ENCODE data around the gene DPF3. TPM values are rescaled to one million over a fixed set of nuclear protein-coding genes. Genes with fewer than 3 reads are reported as not detected.
A peak's percentile ranks its signal among the peaks of the same experiment; 100 is the strongest.

The DPF3 gene
- total and polyA plus RNA-seq, 2 of the 13 experiments (the other 11 are each of a cell fraction or from before 2014, with no cell fraction given) = 0.09 to 0.60 TPM

DNA sequence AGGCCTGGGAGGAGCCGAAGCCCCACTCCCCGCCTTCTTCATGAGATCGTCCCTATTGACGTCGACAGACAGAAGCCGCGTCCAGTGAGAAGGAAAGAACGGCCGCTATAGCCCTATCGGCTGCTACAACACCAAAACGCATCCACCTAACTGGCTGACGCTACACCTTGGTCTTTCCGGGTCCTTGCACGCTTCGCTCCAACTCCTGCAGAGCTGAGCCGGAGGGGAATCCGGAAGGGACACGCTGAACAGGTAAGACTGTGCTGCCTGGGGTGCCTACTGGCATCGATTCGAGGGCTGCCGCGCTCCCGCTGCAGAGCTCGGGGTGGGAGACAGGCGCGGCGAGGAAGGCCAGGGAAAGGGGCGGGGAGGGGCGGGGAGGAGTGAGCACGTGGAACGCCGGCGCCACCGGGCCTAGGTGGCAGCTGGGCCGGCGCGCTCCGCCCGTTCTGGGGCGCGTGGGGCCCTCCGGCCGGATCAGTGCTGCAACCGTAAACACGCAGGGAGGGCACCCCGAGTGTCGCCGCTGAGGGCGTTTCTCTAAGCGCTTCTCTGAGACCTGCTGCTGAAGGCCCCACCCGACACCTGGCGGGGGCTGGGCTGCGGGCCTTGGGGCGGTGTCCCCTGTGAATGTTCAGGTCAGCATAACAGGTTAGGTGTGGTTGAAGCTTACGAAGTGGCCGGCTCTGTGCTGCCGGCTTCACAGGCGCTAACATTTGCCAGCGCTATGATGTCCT lies 32.6 kb upstream of the DPF3 start, which contains the start of gene DCAF4 (continued):
- TF ChIP-seq, protein P1, sequence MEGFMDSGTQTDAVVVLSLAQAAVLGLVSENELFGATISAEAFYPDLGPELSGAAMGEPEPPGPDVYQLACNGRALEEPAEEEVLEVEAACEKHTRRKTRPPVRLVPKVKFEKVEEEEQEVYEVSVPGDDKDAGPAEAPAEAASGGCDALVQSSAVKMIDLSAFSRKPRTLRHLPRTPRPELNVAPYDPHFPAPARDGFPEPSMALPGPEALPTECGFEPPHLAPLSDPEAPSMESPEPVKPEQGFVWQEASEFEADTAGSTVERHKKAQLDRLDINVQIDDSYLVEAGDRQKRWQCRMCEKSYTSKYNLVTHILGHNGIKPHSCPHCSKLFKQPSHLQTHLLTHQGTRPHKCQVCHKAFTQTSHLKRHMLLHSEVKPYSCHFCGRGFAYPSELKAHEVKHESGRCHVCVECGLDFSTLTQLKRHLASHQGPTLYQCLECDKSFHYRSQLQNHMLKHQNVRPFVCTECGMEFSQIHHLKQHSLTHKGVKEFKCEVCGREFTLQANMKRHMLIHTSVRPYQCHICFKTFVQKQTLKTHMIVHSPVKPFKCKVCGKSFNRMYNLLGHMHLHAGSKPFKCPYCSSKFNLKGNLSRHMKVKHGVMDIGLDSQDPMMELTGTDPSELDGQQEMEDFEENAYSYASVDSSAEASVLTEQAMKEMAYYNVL (CRISPR knock-in tag; IDR thresholded peaks at IDR 0.05; ENCODE audit: borderline replicate concordance) = no peak
- no peak for TF ChIP-seq NR3C1 (CRISPR knock-in tag; IDR thresholded peaks at IDR 0.05)
- no peak for TF ChIP-seq KLF15 (CRISPR knock-in tag; IDR thresholded peaks at IDR 0.05; ENCODE audit: borderline replicate concordance)
- TF ChIP-seq, protein P2, sequence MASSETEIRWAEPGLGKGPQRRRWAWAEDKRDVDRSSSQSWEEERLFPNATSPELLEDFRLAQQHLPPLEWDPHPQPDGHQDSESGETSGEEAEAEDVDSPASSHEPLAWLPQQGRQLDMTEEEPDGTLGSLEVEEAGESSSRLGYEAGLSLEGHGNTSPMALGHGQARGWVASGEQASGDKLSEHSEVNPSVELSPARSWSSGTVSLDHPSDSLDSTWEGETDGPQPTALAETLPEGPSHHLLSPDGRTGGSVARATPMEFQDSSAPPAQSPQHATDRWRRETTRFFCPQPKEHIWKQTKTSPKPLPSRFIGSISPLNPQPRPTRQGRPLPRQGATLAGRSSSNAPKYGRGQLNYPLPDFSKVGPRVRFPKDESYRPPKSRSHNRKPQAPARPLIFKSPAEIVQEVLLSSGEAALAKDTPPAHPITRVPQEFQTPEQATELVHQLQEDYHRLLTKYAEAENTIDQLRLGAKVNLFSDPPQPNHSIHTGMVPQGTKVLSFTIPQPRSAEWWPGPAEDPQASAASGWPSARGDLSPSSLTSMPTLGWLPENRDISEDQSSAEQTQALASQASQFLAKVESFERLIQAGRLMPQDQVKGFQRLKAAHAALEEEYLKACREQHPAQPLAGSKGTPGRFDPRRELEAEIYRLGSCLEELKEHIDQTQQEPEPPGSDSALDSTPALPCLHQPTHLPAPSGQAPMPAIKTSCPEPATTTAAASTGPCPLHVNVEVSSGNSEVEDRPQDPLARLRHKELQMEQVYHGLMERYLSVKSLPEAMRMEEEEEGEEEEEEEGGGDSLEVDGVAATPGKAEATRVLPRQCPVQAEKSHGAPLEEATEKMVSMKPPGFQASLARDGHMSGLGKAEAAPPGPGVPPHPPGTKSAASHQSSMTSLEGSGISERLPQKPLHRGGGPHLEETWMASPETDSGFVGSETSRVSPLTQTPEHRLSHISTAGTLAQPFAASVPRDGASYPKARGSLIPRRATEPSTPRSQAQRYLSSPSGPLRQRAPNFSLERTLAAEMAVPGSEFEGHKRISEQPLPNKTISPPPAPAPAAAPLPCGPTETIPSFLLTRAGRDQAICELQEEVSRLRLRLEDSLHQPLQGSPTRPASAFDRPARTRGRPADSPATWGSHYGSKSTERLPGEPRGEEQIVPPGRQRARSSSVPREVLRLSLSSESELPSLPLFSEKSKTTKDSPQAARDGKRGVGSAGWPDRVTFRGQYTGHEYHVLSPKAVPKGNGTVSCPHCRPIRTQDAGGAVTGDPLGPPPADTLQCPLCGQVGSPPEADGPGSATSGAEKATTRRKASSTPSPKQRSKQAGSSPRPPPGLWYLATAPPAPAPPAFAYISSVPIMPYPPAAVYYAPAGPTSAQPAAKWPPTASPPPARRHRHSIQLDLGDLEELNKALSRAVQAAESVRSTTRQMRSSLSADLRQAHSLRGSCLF (CRISPR knock-in tag; IDR thresholded peaks at IDR 0.05; ENCODE audit: borderline replicate concordance) = no peak
- no peak for TF ChIP-seq HMGA1 (CRISPR knock-in tag; conservative IDR thresholded peaks at IDR 0.05)
- 0 out of 2 replicates have a peak, but pooled peaks have one; percentile 22 for TF ChIP-seq PCBP1 (IDR thresholded peaks at IDR 0.05; ENCODE audit: borderline replicate concordance, low read depth, low read length)
- no peak; the same call in 1 of the 2 replicates for TF ChIP-seq ZNF44 (CRISPR knock-in tag; IDR thresholded peaks at IDR 0.05)
- no peak for TF ChIP-seq MIXL1 (CRISPR knock-in tag; IDR thresholded peaks at IDR 0.05)
- no peak for TF ChIP-seq NPAS2 (CRISPR knock-in tag; IDR thresholded peaks at IDR 0.05; ENCODE audit: borderline replicate concordance)
- no peak for TF ChIP-seq ZNF766 (CRISPR knock-in tag; IDR thresholded peaks at IDR 0.05; ENCODE audit: borderline replicate concordance)
- TF ChIP-seq, protein P3, sequence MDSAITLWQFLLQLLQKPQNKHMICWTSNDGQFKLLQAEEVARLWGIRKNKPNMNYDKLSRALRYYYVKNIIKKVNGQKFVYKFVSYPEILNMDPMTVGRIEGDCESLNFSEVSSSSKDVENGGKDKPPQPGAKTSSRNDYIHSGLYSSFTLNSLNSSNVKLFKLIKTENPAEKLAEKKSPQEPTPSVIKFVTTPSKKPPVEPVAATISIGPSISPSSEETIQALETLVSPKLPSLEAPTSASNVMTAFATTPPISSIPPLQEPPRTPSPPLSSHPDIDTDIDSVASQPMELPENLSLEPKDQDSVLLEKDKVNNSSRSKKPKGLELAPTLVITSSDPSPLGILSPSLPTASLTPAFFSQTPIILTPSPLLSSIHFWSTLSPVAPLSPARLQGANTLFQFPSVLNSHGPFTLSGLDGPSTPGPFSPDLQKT (CRISPR knock-in tag; IDR thresholded peaks at IDR 0.05; ENCODE audit: borderline replicate concordance) = no peak
- no peak for TF ChIP-seq MEIS2 (CRISPR knock-in tag; IDR thresholded peaks at IDR 0.05)
- TF ChIP-seq, protein P4, sequence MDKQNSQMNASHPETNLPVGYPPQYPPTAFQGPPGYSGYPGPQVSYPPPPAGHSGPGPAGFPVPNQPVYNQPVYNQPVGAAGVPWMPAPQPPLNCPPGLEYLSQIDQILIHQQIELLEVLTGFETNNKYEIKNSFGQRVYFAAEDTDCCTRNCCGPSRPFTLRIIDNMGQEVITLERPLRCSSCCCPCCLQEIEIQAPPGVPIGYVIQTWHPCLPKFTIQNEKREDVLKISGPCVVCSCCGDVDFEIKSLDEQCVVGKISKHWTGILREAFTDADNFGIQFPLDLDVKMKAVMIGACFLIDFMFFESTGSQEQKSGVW (CRISPR knock-in tag; IDR thresholded peaks at IDR 0.05; ENCODE audit: borderline replicate concordance) = no peak
- TF ChIP-seq, protein P5, sequence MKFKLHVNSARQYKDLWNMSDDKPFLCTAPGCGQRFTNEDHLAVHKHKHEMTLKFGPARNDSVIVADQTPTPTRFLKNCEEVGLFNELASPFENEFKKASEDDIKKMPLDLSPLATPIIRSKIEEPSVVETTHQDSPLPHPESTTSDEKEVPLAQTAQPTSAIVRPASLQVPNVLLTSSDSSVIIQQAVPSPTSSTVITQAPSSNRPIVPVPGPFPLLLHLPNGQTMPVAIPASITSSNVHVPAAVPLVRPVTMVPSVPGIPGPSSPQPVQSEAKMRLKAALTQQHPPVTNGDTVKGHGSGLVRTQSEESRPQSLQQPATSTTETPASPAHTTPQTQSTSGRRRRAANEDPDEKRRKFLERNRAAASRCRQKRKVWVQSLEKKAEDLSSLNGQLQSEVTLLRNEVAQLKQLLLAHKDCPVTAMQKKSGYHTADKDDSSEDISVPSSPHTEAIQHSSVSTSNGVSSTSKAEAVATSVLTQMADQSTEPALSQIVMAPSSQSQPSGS (CRISPR knock-in tag; IDR thresholded peaks at IDR 0.05) = 0 out of 2 replicates have a peak, but pooled peaks have one; percentile 1
- TF ChIP-seq, protein P6, sequence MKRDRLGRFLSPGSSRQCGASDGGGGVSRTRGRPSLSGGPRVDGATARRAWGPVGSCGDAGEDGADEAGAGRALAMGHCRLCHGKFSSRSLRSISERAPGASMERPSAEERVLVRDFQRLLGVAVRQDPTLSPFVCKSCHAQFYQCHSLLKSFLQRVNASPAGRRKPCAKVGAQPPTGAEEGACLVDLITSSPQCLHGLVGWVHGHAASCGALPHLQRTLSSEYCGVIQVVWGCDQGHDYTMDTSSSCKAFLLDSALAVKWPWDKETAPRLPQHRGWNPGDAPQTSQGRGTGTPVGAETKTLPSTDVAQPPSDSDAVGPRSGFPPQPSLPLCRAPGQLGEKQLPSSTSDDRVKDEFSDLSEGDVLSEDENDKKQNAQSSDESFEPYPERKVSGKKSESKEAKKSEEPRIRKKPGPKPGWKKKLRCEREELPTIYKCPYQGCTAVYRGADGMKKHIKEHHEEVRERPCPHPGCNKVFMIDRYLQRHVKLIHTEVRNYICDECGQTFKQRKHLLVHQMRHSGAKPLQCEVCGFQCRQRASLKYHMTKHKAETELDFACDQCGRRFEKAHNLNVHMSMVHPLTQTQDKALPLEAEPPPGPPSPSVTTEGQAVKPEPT (CRISPR knock-in tag; IDR thresholded peaks at IDR 0.05; ENCODE audit: low read depth) = 0 out of 2 replicates have a peak, but pooled peaks have one; percentile 53
